ENCODE data around the gene HLF. TPM values are rescaled to one million over a fixed set of nuclear protein-coding genes. Genes with fewer than 3 reads are reported as not detected.

The HLF gene
- total and polyA plus RNA-seq, 2 donors (not counting 1 experiment from before 2014, with no cell fraction given): 0.10 TPM; not detected in 1

DNA sequence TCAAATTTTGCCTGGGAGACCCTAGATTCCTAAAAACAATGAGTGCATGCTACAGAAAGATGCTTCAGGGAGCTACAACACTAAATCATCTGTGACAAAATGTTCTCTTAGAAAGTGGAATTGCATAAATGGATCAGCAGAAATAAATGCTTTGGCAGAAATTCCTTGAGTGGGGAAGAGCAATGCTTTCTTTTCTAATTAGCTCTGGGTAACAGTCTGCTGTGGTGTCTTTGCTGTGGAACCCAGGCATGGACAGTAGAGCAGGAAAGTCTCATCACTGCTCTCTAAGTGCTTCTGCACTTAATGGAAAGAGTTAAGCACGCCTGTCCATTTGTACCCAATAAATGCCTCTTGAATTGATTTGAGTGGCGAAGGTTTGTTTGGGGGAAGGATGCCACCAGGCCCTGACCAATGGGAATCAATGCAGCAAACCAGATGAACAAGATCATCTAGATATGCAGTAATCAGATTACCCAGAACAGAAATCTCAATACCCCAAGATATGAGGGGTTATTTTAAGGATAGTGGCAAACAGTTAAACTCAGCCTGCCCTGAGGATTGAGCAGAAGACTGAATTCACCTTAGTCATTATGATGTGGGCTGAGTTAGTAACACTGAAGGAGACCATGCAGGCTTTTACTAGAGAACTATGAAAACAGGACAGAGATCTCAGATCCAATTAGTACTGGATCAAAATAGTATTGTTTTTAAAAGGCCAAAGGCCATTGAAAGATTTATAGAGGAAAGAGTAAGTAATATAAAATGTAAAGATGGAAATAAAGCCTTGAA is 13.6 kb downstream of the HLF start:
- no peak overlapping the region for H3K9ac ChIP-seq (ENCODE audit: low read length)
- Mint-ChIP-seq H3K27me3 (peaks cover 47% of the 10 kb centered on the region), H3K27ac (no peak overlapping the region), H3K4me1 (no peaks in the 10 kb centered on the region), H3K4me3 (no peak overlapping the region), H3K9me3 (ENCODE audit: insufficient read depth) (no peaks in the 10 kb centered on the region)
- ATAC-seq (ENCODE audit: low read depth) (no peak), DNase-seq (no peak)
- ChIA-PET POLR2A (no interaction called here), CTCF (interaction anchor here (0.5 kb wide), 1 partner anchor 10 kb away, joined by 5 read pairs; no protein-coding TSS in a partner anchor)
- H3K27ac ChIP-seq (ENCODE audit: low read length in 2 of 2): no peak overlapping the region
- TF ChIP-seq CTCF (IDR thresholded peaks at IDR 0.05) (no peak), EZH2 (IDR thresholded peaks at IDR 0.05; ENCODE audit: borderline replicate concordance, insufficient read depth, low read depth, low read length, poor library complexity, severe bottlenecking) (no peak)
- H2AFZ ChIP-seq (ENCODE audit: insufficient read depth, low read depth, low read length, poor library complexity, severe bottlenecking): no peak overlapping the region
- no peaks in the 10 kb centered on the region for H3K9me3 ChIP-seq (ENCODE audit: control extremely low read depth in 1 of 3, control insufficient read depth in 2 of 3, insufficient read depth in 1 of 3, low read length in 2 of 3)
- peaks cover 0 to 13% (median 3%) of the 10 kb centered on the region in 4 experiments for H3K27me3 ChIP-seq (replicated peaks in 1 of 4; ENCODE audit: control extremely low read depth in 1 of 4, control insufficient read depth in 3 of 4, insufficient read depth in 4 of 4, low read length in 3 of 4)
- no peak overlapping the region for H3K4me2 ChIP-seq (replicated peaks; ENCODE audit: low read depth, low read length, poor library complexity, severe bottlenecking)
- H4K20me1 ChIP-seq (ENCODE audit: control insufficient read depth, insufficient read depth, low read length, poor library complexity, severe bottlenecking): no peaks in the 10 kb centered on the region
- no peaks in the 10 kb centered on the region for H3K4me1 ChIP-seq (ENCODE audit: control insufficient read depth in 2 of 2, insufficient read depth in 2 of 2, low read length in 2 of 2)
- intact Hi-C loops (cut with micrococcal nuclease): no loop called here
- no peak overlapping the region for H3K4me3 ChIP-seq (ENCODE audit: control extremely low read depth in 1 of 5, extremely low read depth in 1 of 5, insufficient read depth in 1 of 5, low read depth in 2 of 5, low read length in 4 of 5)
- H3K79me2 ChIP-seq (ENCODE audit: control insufficient read depth, insufficient read depth, low read length): no peaks in the 10 kb centered on the region
- no CpG with 5 or more reads among the region's 2 CpGs for WGBS (ENCODE audit: insufficient coverage)
- H3K36me3 ChIP-seq (replicated peaks in 1 of 2; ENCODE audit: control extremely low read depth in 1 of 2, control insufficient read depth in 1 of 2, extremely low read depth in 1 of 2, insufficient read depth in 2 of 2, low read length in 1 of 2): no peaks in the 10 kb centered on the region

DNA sequence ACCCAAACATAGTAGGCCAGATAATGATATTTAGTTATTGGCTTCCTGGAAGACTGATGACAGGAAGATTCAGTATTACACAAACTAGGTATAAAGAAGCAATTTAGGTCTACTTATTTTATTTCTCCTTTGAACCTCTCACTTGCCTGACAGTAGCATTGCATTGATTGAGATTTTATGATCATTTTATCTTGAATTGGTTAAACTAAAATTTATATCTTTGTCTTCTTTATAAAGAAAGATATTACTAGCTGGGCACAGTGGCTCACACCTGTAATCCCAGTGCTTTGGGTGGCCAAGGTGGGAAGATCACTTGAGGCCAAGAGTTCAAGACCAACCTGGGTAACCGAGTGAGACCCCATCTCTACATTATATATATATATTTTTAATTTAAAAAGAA is 14.4 kb downstream of the HLF start:
- H3K4me3 ChIP-seq (ENCODE audit: control extremely low read depth in 1 of 5, extremely low read depth in 1 of 5, insufficient read depth in 1 of 5, low read depth in 2 of 5, low read length in 4 of 5): no peak overlapping the region
- no peak overlapping the region for H2AFZ ChIP-seq (ENCODE audit: insufficient read depth, low read depth, low read length, poor library complexity, severe bottlenecking)
- no peaks in the 10 kb centered on the region for H3K4me1 Mint-ChIP-seq
- DNase-seq (no peak), ATAC-seq (ENCODE audit: low read depth) (no peak)
- no peaks in the 10 kb centered on the region for H4K20me1 ChIP-seq (ENCODE audit: control insufficient read depth, insufficient read depth, low read length, poor library complexity, severe bottlenecking)
- no peaks in the 10 kb centered on the region for H3K4me1 ChIP-seq (ENCODE audit: control insufficient read depth in 2 of 2, insufficient read depth in 2 of 2, low read length in 2 of 2)
- no peak overlapping the region for H3K4me3 Mint-ChIP-seq
- ChIA-PET CTCF (no interaction called here), POLR2A (no interaction called here)
- intact Hi-C loops (cut with micrococcal nuclease): no loop called here
- no peaks in the 10 kb centered on the region for H3K36me3 ChIP-seq (replicated peaks in 1 of 2; ENCODE audit: control extremely low read depth in 1 of 2, control insufficient read depth in 1 of 2, extremely low read depth in 1 of 2, insufficient read depth in 2 of 2, low read length in 1 of 2)
- TF ChIP-seq CTCF (IDR thresholded peaks at IDR 0.05) (no peak), EZH2 (IDR thresholded peaks at IDR 0.05; ENCODE audit: borderline replicate concordance, insufficient read depth, low read depth, low read length, poor library complexity, severe bottlenecking) (no peak)
- no peaks in the 10 kb centered on the region for H3K79me2 ChIP-seq (ENCODE audit: control insufficient read depth, insufficient read depth, low read length)
- no CpG with 5 or more reads among the region's 1 CpG for WGBS (ENCODE audit: insufficient coverage)
- H3K27ac ChIP-seq (ENCODE audit: low read length in 2 of 2): no peak overlapping the region
- peaks cover 0 to 9% (median 3%) of the 10 kb centered on the region in 4 experiments for H3K27me3 ChIP-seq (replicated peaks in 1 of 4; ENCODE audit: control extremely low read depth in 1 of 4, control insufficient read depth in 3 of 4, insufficient read depth in 4 of 4, low read length in 3 of 4)
- no peaks in the 10 kb centered on the region for H3K9me3 ChIP-seq (ENCODE audit: control extremely low read depth in 1 of 3, control insufficient read depth in 2 of 3, insufficient read depth in 1 of 3, low read length in 2 of 3)
- no peaks in the 10 kb centered on the region for H3K9me3 Mint-ChIP-seq (ENCODE audit: insufficient read depth)
- H3K9ac ChIP-seq (ENCODE audit: low read length): no peak overlapping the region
- peaks cover 42% of the 10 kb centered on the region for H3K27me3 Mint-ChIP-seq
- no peak overlapping the region for H3K4me2 ChIP-seq (replicated peaks; ENCODE audit: low read depth, low read length, poor library complexity, severe bottlenecking)
- H3K27ac Mint-ChIP-seq: no peak overlapping the region
